GM12878 (cell line): Measurements from ENCODE around the gene SCAF8. TPM values are rescaled to one million over a fixed set of nuclear protein-coding genes. Genes with fewer than 3 reads are reported as not detected.

Experiments
- CHD4 ChIP-seq: fragments of 200-600 bp; sonication (generic); IDR thresholded peaks from 2 replicates; pipeline ENCODE4 v1.6.1; 2016; ENCODE audit warnings: mild to moderate bottlenecking
- ETV6 ChIP-seq, 2 experiments: fragments of 450-650 bp in 1 of 2; IDR thresholded peaks in 1 of 2; conservative IDR thresholded peaks in 1 of 2; 2 replicates each; pipeline ENCODE4 v1.6.1; 2014; ENCODE audit warnings: antibody characterized with exemption in 1 of 2, borderline replicate concordance in 1 of 2, low read depth in 1 of 2, mild to moderate bottlenecking in 1 of 2, moderate library complexity in 1 of 2
- HDAC6 ChIP-seq: fragments of 200-600 bp; sonication (generic); IDR thresholded peaks from one replicate; pipeline ENCODE4 v1.8.0; 2017; ENCODE audit warnings: antibody characterized with exemption; ENCODE audit not compliant: unreplicated experiment
- IRF5 ChIP-seq: fragments of 450-650 bp; IDR thresholded peaks from 2 replicates; pipeline ENCODE4 v1.6.1; 2017; ENCODE audit warnings: borderline replicate concordance
- KLF5 ChIP-seq: fragments of 450-650 bp; IDR thresholded peaks from 2 replicates; pipeline ENCODE4 v1.6.1; 2014; ENCODE audit warnings: mild to moderate bottlenecking; ENCODE audit not compliant: partially characterized antibody
- POU2F2 ChIP-seq: IDR thresholded peaks from 3 replicates; pipeline ENCODE4 v1.6.1; 2011; ENCODE audit warnings: low read depth, mild to moderate bottlenecking, low read length, borderline replicate concordance
- SMC3 ChIP-seq: IDR thresholded peaks from 2 replicates; pipeline ENCODE4 v1.6.1; 2011; ENCODE audit warnings: low read length, improper control_type of control experiment, borderline replicate concordance
- STAT1 ChIP-seq: fragments of 450-650 bp; conservative IDR thresholded peaks from 2 replicates; pipeline ENCODE4 v1.6.1; 2014; ENCODE audit warnings: antibody characterized with exemption, mild to moderate bottlenecking
- TARDBP ChIP-seq: IDR thresholded peaks from 2 replicates; pipeline ENCODE4 v1.6.1; 2016; ENCODE audit warnings: borderline replicate concordance
- ZNF687 ChIP-seq: fragments of 450-650 bp; IDR thresholded peaks from 2 replicates; pipeline ENCODE4 v1.6.1; 2017; ENCODE audit warnings: mild to moderate bottlenecking, moderate library complexity
- polyA plus RNA-seq, 11 experiments: library from polyadenylated mRNA; depleted of rRNA in 4 of 11; unstranded in 6 of 11; stranded (reverse) in 5 of 11; fragments of >200 nt; fragmentation: Nextera tagmentation in 4 of 11; fragmentation: Illumina TruSeq in 1 of 11; extraction: Ambion mirVana in 4 of 11; extraction: Trizol in 1 of 11; gene quantifications; 1 replicate in 1 of 11; 2 replicates in 10 of 11; pipeline versions ENCODE4 v1.2.1 to v1.2.3, GENCODE V29; 2011 to 2016; ENCODE audit warnings: inconsistent platforms in 2 of 11, missing spikeins in 2 of 11, low read depth in 1 of 11
- total RNA-seq, 4 experiments: library from RNA; depleted of rRNA in 3 of 4; stranded (reverse); fragments of >200 nt in 3 of 4; fragmentation: Illumina TruSeq in 1 of 4; extraction: Trizol in 1 of 4; gene quantifications; 2 replicates each; pipeline versions ENCODE4 v1.2.1 to v1.2.3, GENCODE V29; 2013 to 2021

The SCAF8 gene
- total and polyA plus RNA-seq, 10 of the 15 experiments (the other 5 are each of a cell fraction or from before 2014, with no cell fraction given): 8.1 to 28.8 (median 15.9) TPM

GRCh38 chr6:154830771-154831170 is 97.6 kb downstream of the SCAF8 start (continued):
- TF ChIP-seq IRF5: no peak
- TF ChIP-seq KLF5: no peak
- TF ChIP-seq STAT1: no peak
- TF ChIP-seq ZNF687: no peak
- no peak for TF ChIP-seq HDAC6
- no peak for TF ChIP-seq CHD4
- no peak for TF ChIP-seq ETV6 (conservative IDR thresholded peaks at IDR 0.05 in 1 of 2, IDR thresholded peaks at IDR 0.05 in 1 of 2; ENCODE audit: borderline replicate concordance in 1 of 2, low read depth in 1 of 2)
- no peak for TF ChIP-seq TARDBP
- no peak for TF ChIP-seq SMC3
- TF ChIP-seq POU2F2: no peak
